ENCODE data around the gene MVP. TPM values are rescaled to one million over a fixed set of nuclear protein-coding genes. Genes with fewer than 3 reads are reported as not detected.

MVP gene
- total RNA-seq, 2 experiments from 2014 or later = 6.3 to 6.8 TPM

GRCh38 chr16:29794231-29794710, 26.0 kb upstream of the MVP start:
- Histone ChIP-seq H3K4me1 (ENCODE audit: insufficient read depth, low read length, poor library complexity, severe bottlenecking) (peaks cover 32% of the 10 kb centered on the region), H2AFZ (ENCODE audit: low read length) (no peak overlapping the region), H3K36me3 (ENCODE audit: insufficient read depth, low read length) (peaks cover 83% of the 10 kb centered on the region), H3K9me2 (ENCODE audit: insufficient read depth, low read length) (no peaks in the 10 kb centered on the region), H3K27ac (ENCODE audit: low read depth, low read length, poor library complexity, severe bottlenecking) (no peak overlapping the region), H3K79me2 (ENCODE audit: insufficient read depth, low read depth, low read length) (peaks cover 67% of the 10 kb centered on the region), H3K4me3 (ENCODE audit: low read depth, low read length, poor library complexity, severe bottlenecking) (no peak overlapping the region), H4K20me1 (ENCODE audit: insufficient read depth, low read length) (peaks cover 10% of the 10 kb centered on the region), H3K4me2 (ENCODE audit: low read length) (peak overlapping the region; percentile 25; the same call in 1 of the 2 replicates), H3K9me3 (ENCODE audit: low read length) (no peaks in the 10 kb centered on the region)
- BruUV-seq (replicated peaks) = no TSS peak
- intact Hi-C loops (cut with micrococcal nuclease; ENCODE audit: unreplicated experiment) = no loop called here
- no peak for DNase-seq (ENCODE audit: low spot score)
- POLR2A ChIA-PET = interaction anchor here (2.0 kb wide), 1 partner anchor 9 kb away, joined by 13 read pairs; no protein-coding TSS in a partner anchor
- CTCF ChIA-PET (ENCODE audit: unreplicated experiment) = interaction anchor here (0.6 kb wide), 2 partner anchors 10 to 180 kb away, joined by 3 read pairs; no protein-coding TSS in a partner anchor
- no peak for TF ChIP-seq CTCF (conservative IDR thresholded peaks at IDR 0.05; ENCODE audit: low read length)
- TF ChIP-seq EZH2phosphoT487 (IDR thresholded peaks at IDR 0.05; ENCODE audit: borderline replicate concordance, low read depth, low read length) = no peak

GRCh38 chr16:29802416-29802935, 17.8 kb upstream of the MVP start:
- Histone ChIP-seq H3K27ac (ENCODE audit: low read depth, low read length, poor library complexity, severe bottlenecking) (peak overlapping the region; percentile 88), H3K36me3 (ENCODE audit: insufficient read depth, low read length) (peaks cover 78% of the 10 kb centered on the region), H3K4me3 (ENCODE audit: low read depth, low read length, poor library complexity, severe bottlenecking) (no peak overlapping the region), H3K4me1 (ENCODE audit: insufficient read depth, low read length, poor library complexity, severe bottlenecking) (peaks cover 30% of the 10 kb centered on the region), H3K79me2 (ENCODE audit: insufficient read depth, low read depth, low read length) (no peaks in the 10 kb centered on the region; the same call in 1 of the 2 replicates), H3K4me2 (ENCODE audit: low read length) (no peak overlapping the region), H3K9me2 (ENCODE audit: insufficient read depth, low read length) (no peaks in the 10 kb centered on the region), H4K20me1 (ENCODE audit: insufficient read depth, low read length) (no peaks in the 10 kb centered on the region), H3K9me3 (ENCODE audit: low read length) (no peaks in the 10 kb centered on the region), H2AFZ (ENCODE audit: low read length) (no peak overlapping the region)
- ChIA-PET CTCF (ENCODE audit: unreplicated experiment) (no interaction called here), POLR2A (interaction anchor here (2.4 to 2.5 kb wide), 2 partner anchors 9 to 12 kb away, joined by 13 to 19 read pairs; partner anchors contain the start of gene KIF22)
- no peak for DNase-seq (ENCODE audit: low spot score)
- intact Hi-C loops (cut with micrococcal nuclease; ENCODE audit: unreplicated experiment) = no loop called here
- TF ChIP-seq EZH2phosphoT487 (IDR thresholded peaks at IDR 0.05; ENCODE audit: borderline replicate concordance, low read depth, low read length) (no peak), CTCF (conservative IDR thresholded peaks at IDR 0.05; ENCODE audit: low read length) (no peak)
- BruUV-seq (replicated peaks) = no TSS peak

- no peaks in the 10 kb centered on the region for H3K9me3 ChIP-seq (ENCODE audit: low read length)
- no peak overlapping the region for H2AFZ ChIP-seq (ENCODE audit: low read length)
- TF ChIP-seq CTCF (conservative IDR thresholded peaks at IDR 0.05; ENCODE audit: low read length) = no peak
- TF ChIP-seq EZH2phosphoT487 (IDR thresholded peaks at IDR 0.05; ENCODE audit: borderline replicate concordance, low read depth, low read length) = no peak
- H4K20me1 ChIP-seq (ENCODE audit: insufficient read depth, low read length) = peaks cover 8% of the 10 kb centered on the region
- peak overlapping the region; percentile 71 for H3K4me3 ChIP-seq (ENCODE audit: low read depth, low read length, poor library complexity, severe bottlenecking)
- peaks cover 78% of the 10 kb centered on the region for H3K36me3 ChIP-seq (ENCODE audit: insufficient read depth, low read length)
- POLR2A ChIA-PET = interaction anchor here (0.7 to 2.5 kb wide), 8 partner anchors 9 to 103 kb away, joined by 3 to 19 read pairs (median 4); partner anchors contain the start of genes KIF22 and PAGR1
- peak overlapping the region; percentile 88 for H3K27ac ChIP-seq (ENCODE audit: low read depth, low read length, poor library complexity, severe bottlenecking)
- BruUV-seq (replicated peaks) = TSS peak; percentile 24
- CTCF ChIA-PET (ENCODE audit: unreplicated experiment) = interaction anchor here (0.8 to 1.1 kb wide), 2 partner anchors 10 to 12 kb away, joined by 3 read pairs; partner anchors contain the start of gene PAGR1
- H3K4me1 ChIP-seq (ENCODE audit: insufficient read depth, low read length, poor library complexity, severe bottlenecking) = peaks cover 40% of the 10 kb centered on the region
- DNase-seq (ENCODE audit: low spot score) = peak; percentile 43
- H3K79me2 ChIP-seq (ENCODE audit: insufficient read depth, low read depth, low read length) = peaks cover 12% of the 10 kb centered on the region; the same call in 1 of the 2 replicates
- no peaks in the 10 kb centered on the region for H3K9me2 ChIP-seq (ENCODE audit: insufficient read depth, low read length)
- peak overlapping the region; percentile 91 for H3K4me2 ChIP-seq (ENCODE audit: low read length)
- intact Hi-C loops (cut with micrococcal nuclease; ENCODE audit: unreplicated experiment) = no loop called here
Observed at GRCh38 chr16:29804020-29804419, 16.2 kb upstream of the MVP start.

Measured in OCI-LY7 (cell line).